A549 (cell line): ENCODE results near the gene IL4I1. TPM values are rescaled to one million over a fixed set of nuclear protein-coding genes. Genes with fewer than 3 reads are reported as not detected.
A peak's percentile ranks its signal among the peaks of the same experiment; 100 is the strongest.

Experiments
- ATAC-seq, 2 experiments: fragments of 200-7000 bp in 1 of 2; fragments of >200 bp in 1 of 2; cut with Nextera tagmentation in 1 of 2; cut with Tn5 transposase in 1 of 2; 3 replicates each; pipeline versions ENCODE4 v1.8.0 to v1.9.1; 2018 to 2020; ENCODE audit warnings: mild to moderate bottlenecking in 1 of 2, moderate library complexity in 1 of 2
- CTCF ChIA-PET: fragments of 300-600 bp; sonication (Branson Sonifier 250); formaldehyde crosslinking; extraction: SDS; loops from one replicate; lab custom pipeline; 2021; ENCODE audit warnings: antibody characterized with exemption, inconsistent platforms; lab: Yijun Ruan, JAX
- POLR2A ChIA-PET: fragments of 350-600 bp; formaldehyde crosslinking; extraction: SDS; loops from one replicate; lab custom pipeline; 2021; ENCODE audit warnings: antibody characterized with exemption, inconsistent platforms; lab: Yijun Ruan, JAX
- DNase-seq, 2 experiments: peaks; one replicate each; pipeline versions ENCODE4 v3.0.0 to v3.0.0-alpha.2; 2011 to 2016; ENCODE audit warnings: low read depth in 1 of 2, low spot score in 1 of 2
- FAIRE-seq: peaks from 2 replicates; lab custom pipeline; 2011; peaks lifted over from hg19 to GRCh38; lab: Jason Lieb, UNC
- H3K27ac ChIP-seq, 2 experiments: fragments of >200 bp; sonication (Bioruptor Twin); formaldehyde crosslinking; 3 replicates each; pipeline ENCODE4 v1.5.1; 2016 to 2017
- H3K4me1 ChIP-seq: fragments of >200 bp; sonication (Bioruptor Twin); formaldehyde crosslinking; 3 replicates; pipeline ENCODE4 v1.6.1; 2016
- H3K4me2 ChIP-seq: fragments of >200 bp; sonication (Bioruptor Twin); formaldehyde crosslinking; 3 replicates; pipeline ENCODE4 v1.6.1; 2016
- H3K4me3 ChIP-seq: fragments of >200 bp; sonication (Bioruptor Twin); formaldehyde crosslinking; 3 replicates; pipeline ENCODE4 v1.5.1; 2016
- H3K9me3 ChIP-seq: fragments of >200 bp; sonication (Bioruptor Twin); formaldehyde crosslinking; 3 replicates; pipeline ENCODE4 v1.6.1; 2016
- BHLHE40 ChIP-seq: IDR thresholded peaks from 2 replicates; pipeline ENCODE4 v1.6.1; 2012; ENCODE audit warnings: low read depth, low read length, inconsistent platforms
- CBX8 ChIP-seq: fragments of 200-600 bp; sonication (generic); IDR thresholded peaks from 2 replicates; pipeline ENCODE4 v1.6.1; 2016
- CEBPB ChIP-seq, 2 experiments: fragments of >200 bp in 1 of 2; sonication (Bioruptor Twin) in 1 of 2; formaldehyde crosslinking in 1 of 2; IDR thresholded peaks; 2 replicates each; pipeline ENCODE4 v1.6.1; 2012 to 2016
- CHD4 ChIP-seq: fragments of 200-600 bp; sonication (generic); IDR thresholded peaks from 2 replicates; pipeline ENCODE4 v1.6.1; 2016; ENCODE audit warnings: antibody characterized with exemption, mild to moderate bottlenecking, borderline replicate concordance
- E2F6 ChIP-seq: IDR thresholded peaks from 2 replicates; pipeline ENCODE4 v1.6.1; 2012; ENCODE audit warnings: low read depth, borderline replicate concordance
- EHF ChIP-seq: fragments of 250-450 bp; sonication (Bioruptor Pico); IDR thresholded peaks from 2 replicates; pipeline ENCODE4 v1.5.0; 2020; ENCODE audit warnings: mild to moderate bottlenecking
- FOSL2 ChIP-seq, 2 experiments: fragments of 450-650 bp in 1 of 2; fragments of >200 bp in 1 of 2; sonication (Bioruptor Twin) in 1 of 2; formaldehyde crosslinking; IDR thresholded peaks; 2 replicates each; pipeline versions ENCODE4 v1.5.0 to v1.6.1; 2016 to 2020; ENCODE audit warnings: mild to moderate bottlenecking in 1 of 2, moderate library complexity in 1 of 2
- GATA3 ChIP-seq: IDR thresholded peaks from 2 replicates; pipeline ENCODE4 v1.6.1; 2012; ENCODE audit warnings: borderline replicate concordance
- HES2 ChIP-seq: fragments of >200 bp; sonication (Bioruptor Twin); formaldehyde crosslinking; IDR thresholded peaks from 2 replicates; pipeline ENCODE4 v1.6.1; 2016
- HEYL ChIP-seq: fragments of 250-450 bp; sonication (Bioruptor Pico); IDR thresholded peaks from 2 replicates; pipeline ENCODE4 v1.8.0; 2021; ENCODE audit warnings: mild to moderate bottlenecking, moderate library complexity
- HOXB13 ChIP-seq: fragments of 250-450 bp; sonication (Bioruptor Pico); IDR thresholded peaks from 2 replicates; pipeline ENCODE4 v1.5.0; 2020; ENCODE audit warnings: low read depth, mild to moderate bottlenecking, moderate library complexity
- HOXB5 ChIP-seq: fragments of 250-450 bp; sonication (Bioruptor Pico); IDR thresholded peaks from 2 replicates; pipeline ENCODE4 v1.5.0; 2020; ENCODE audit warnings: mild to moderate bottlenecking, moderate library complexity
- JUN ChIP-seq, 2 experiments: fragments of >200 bp; sonication (Bioruptor Twin); formaldehyde crosslinking; IDR thresholded peaks; 2 replicates in 1 of 2; 3 replicates in 1 of 2; pipeline ENCODE4 v1.6.1; 2016 to 2017
- KDM1A ChIP-seq: fragments of 200-600 bp; sonication (generic); IDR thresholded peaks from 2 replicates; pipeline ENCODE4 v1.6.1; 2016; ENCODE audit warnings: low read depth, mild to moderate bottlenecking
- KDM5A ChIP-seq: fragments of 200-600 bp; sonication (generic); IDR thresholded peaks from 2 replicates; pipeline ENCODE4 v1.6.1; 2016; ENCODE audit warnings: antibody characterized with exemption, mild to moderate bottlenecking
- MAX ChIP-seq: IDR thresholded peaks from 2 replicates; pipeline ENCODE4 v1.6.1; 2012
- MYC ChIP-seq: IDR thresholded peaks from 2 replicates; pipeline ENCODE4 v1.6.1; 2012; ENCODE audit warnings: mild to moderate bottlenecking, inconsistent platforms, low read length, improper control_type of control experiment, borderline replicate concordance
- NPAS2 ChIP-seq: fragments of 250-450 bp; sonication (Bioruptor Pico); IDR thresholded peaks from 2 replicates; pipeline ENCODE4 v1.8.0; 2022; ENCODE audit warnings: mild to moderate bottlenecking, moderate library complexity, borderline replicate concordance
- PBX3 ChIP-seq: IDR thresholded peaks from 2 replicates; pipeline ENCODE4 v1.6.1; 2012
- POLR2A ChIP-seq: IDR thresholded peaks from 2 replicates; pipeline ENCODE4 v1.6.1; 2012; ENCODE audit warnings: mild to moderate bottlenecking, low read length
- RCOR1 ChIP-seq: fragments of 150-350 bp; IDR thresholded peaks from 2 replicates; pipeline ENCODE4 v1.6.1; 2014; ENCODE audit warnings: antibody characterized with exemption, low read length, low read depth
- RFX5 ChIP-seq: fragments of 450-650 bp; IDR thresholded peaks from 2 replicates; pipeline ENCODE4 v1.7.1; 2014; ENCODE audit warnings: antibody characterized with exemption, mild to moderate bottlenecking, moderate library complexity
- RNF2 ChIP-seq: fragments of 200-600 bp; sonication (generic); IDR thresholded peaks from 2 replicates; pipeline ENCODE4 v1.6.1; 2016; ENCODE audit warnings: low read depth, mild to moderate bottlenecking, antibody characterized with exemption, moderate library complexity, borderline replicate concordance
- SREBF2 ChIP-seq: fragments of 450-650 bp; IDR thresholded peaks from 2 replicates; pipeline ENCODE4 v1.6.1; 2014; ENCODE audit warnings: mild to moderate bottlenecking, moderate library complexity
- TFCP2L1 ChIP-seq: fragments of 250-450 bp; sonication (Bioruptor Pico); IDR thresholded peaks from 2 replicates; pipeline ENCODE4 v1.5.0; 2021; ENCODE audit warnings: mild to moderate bottlenecking
- USF2 ChIP-seq: fragments of 450-650 bp; IDR thresholded peaks from 2 replicates; pipeline ENCODE4 v1.6.1; 2014; ENCODE audit warnings: antibody characterized with exemption
- ZC3H11A ChIP-seq: fragments of 450-650 bp; IDR thresholded peaks from 2 replicates; pipeline ENCODE4 v1.6.1; 2014; ENCODE audit warnings: antibody characterized with exemption, mild to moderate bottlenecking
- ZNF302 ChIP-seq: fragments of 250-450 bp; sonication (Bioruptor Pico); IDR thresholded peaks from 2 replicates; pipeline ENCODE4 v1.9.0; 2021; ENCODE audit warnings: inconsistent platforms, mild to moderate bottlenecking, moderate library complexity
- WGBS: methylation state at CpG from one replicate; pipeline ENCODE4 v1.1.6; 2017; ENCODE audit errors: missing lambda C conversion rate; 5-methylcytosine and 5-hydroxymethylcytosine counted together
- polyA plus RNA-seq, 4 experiments: library from polyadenylated mRNA; depleted of rRNA in 3 of 4; stranded (reverse); fragments of >200 nt; fragmentation: RNase III in 1 of 4; extraction: RNeasy Plus Mini Kit Qiagen cat#74134 plus additional on column Dnase treatment in 1 of 4; gene quantifications; 2 replicates in 3 of 4; 3 replicates in 1 of 4; pipeline ENCODE4 v1.2.3, GENCODE V29; 2011 to 2017

The IL4I1 gene
- polyA plus RNA-seq, 2 of the 4 experiments (the other 2 are of a cell fraction), result 0.18 to 0.62 TPM

GRCh38 chr19:49877020-49877878, 19.4 kb downstream of the IL4I1 start, which contains the start of the genes AKT1S1 and TBC1D17 (continued):
- TF ChIP-seq HES2 (no peak), SREBF2 (no peak), EHF (CRISPR knock-in tag) (no peak; the same call in 1 of the 2 replicates), CBX8 (no peak), RCOR1 (no peak), GATA3 (peak; percentile 79; the same call in 1 of the 2 replicates)

GRCh38 chr19:49876422-49877019, 20.2 kb downstream of the IL4I1 start:
- peak overlapping the region; percentile 90 for H3K4me2 ChIP-seq
- TF ChIP-seq E2F6 (peak; percentile 34; the same call in 1 of the 2 replicates), RNF2 (no peak), KDM1A (no peak), FOSL2 (IDR thresholded peaks at IDR 0.05) (no peak), FOSL2 (CRISPR knock-in tag; IDR thresholded peaks at IDR 0.05) (0 out of 2 replicates have a peak, but pooled peaks have one; percentile 18), MYC (peak; percentile 70), NPAS2 (CRISPR knock-in tag) (no peak), HOXB13 (CRISPR knock-in tag) (peak; percentile 80; the same call in 1 of the 2 replicates), PBX3 (peak; percentile 9; the same call in 1 of the 2 replicates), TFCP2L1 (CRISPR knock-in tag) (0 out of 2 replicates have a peak, but pooled peaks have one; percentile 34), USF2 (peak; percentile 72), CHD4 (no peak), POLR2A (peak; percentile 73), HES2 (no peak), ZNF302 (CRISPR knock-in tag) (no peak), JUN (IDR thresholded peaks at IDR 0.05) (peak; percentile 85 to 88), ZC3H11A (no peak), BHLHE40 (peak; percentile 77), HEYL (CRISPR knock-in tag) (no peak), HOXB5 (CRISPR knock-in tag) (peak; percentile 65; the same call in 1 of the 2 replicates), KDM5A (0 out of 2 replicates have a peak, but pooled peaks have one; percentile 42), CEBPB (IDR thresholded peaks at IDR 0.05) (peak; percentile 18 to 61; a peak in 3 of 4 replicates), MAX (peak; percentile 86), RFX5 (0 out of 2 replicates have a peak, but pooled peaks have one; percentile 13)
- 1% methylated on average over 46 of the region's 46 CpGs for WGBS
- peak overlapping the region; percentile 95 for H3K4me3 ChIP-seq
- CTCF ChIA-PET, result interaction anchor here (1.3 to 1.7 kb wide), 2 partner anchors 14 to 63 kb away, joined by 3 to 7 read pairs; partner anchors contain the start of gene FUZ
- no peaks in the 10 kb centered on the region for H3K9me3 ChIP-seq
- ATAC-seq, result peak; percentile 54 to 74
- POLR2A ChIA-PET, result interaction anchor here (0.7 to 2.6 kb wide), 13 partner anchors 8 to 259 kb away, joined by 3 to 36 read pairs (median 4); partner anchors contain the start of genes AP2A1, ATF5, NUP62 and PNKP
- peak; percentile 94 for FAIRE-seq
- peak overlapping the region; percentile 98 to 99 for H3K27ac ChIP-seq
- peaks cover 21% of the 10 kb centered on the region for H3K4me1 ChIP-seq
- DNase-seq, result peak; percentile 82 to 100
